SK-N-MC (cell line): ENCODE data around the gene BCAS3.

Source experiments
- DNase-seq: peaks from one replicate; pipeline ENCODE4 v3.0.0-alpha.2; 2011; ENCODE audit warnings: low read depth, low spot score
- H3K27ac ChIP-seq: fragments of 200-600 bp; sonication (generic); 2 replicates; pipeline ENCODE4 v1.5.1; 2016; ENCODE audit warnings: mixed run types
- H3K36me3 ChIP-seq: fragments of 200-600 bp; sonication (generic); 2 replicates; pipeline ENCODE4 v1.6.1; 2017; ENCODE audit warnings: antibody characterized with exemption, low read length, mixed read lengths; ENCODE audit not compliant: insufficient read depth
- H3K4me3 ChIP-seq: fragments of 200-600 bp; sonication (generic); 2 replicates; pipeline ENCODE4 v1.5.1; 2016
- H3K9ac ChIP-seq: fragments of 200-600 bp; sonication (generic); 2 replicates; pipeline ENCODE4 v1.8.0; 2017; ENCODE audit warnings: mixed run types, mixed read lengths; ENCODE audit not compliant: insufficient read length
- H3K9me3 ChIP-seq: fragments of 200-600 bp; sonication (generic); 2 replicates; pipeline ENCODE4 v1.6.1; 2017; ENCODE audit warnings: low read depth, mild to moderate bottlenecking, antibody characterized with exemption, low read length, moderate library complexity, mixed read lengths
- EZH2 ChIP-seq: fragments of 200-600 bp; sonication (generic); IDR thresholded peaks from one replicate; pipeline ENCODE4 v1.6.1; 2017; ENCODE audit warnings: antibody characterized with exemption
- FOXP2 ChIP-seq: optimal IDR thresholded peaks from 2 replicates; pipeline ENCODE3; 2011; ENCODE audit warnings: mild to moderate bottlenecking, moderate library complexity; ENCODE audit not compliant: insufficient read depth; ENCODE audit errors: extremely low read length, control extremely low read depth
- POLR2AphosphoS5 ChIP-seq: IDR thresholded peaks from 2 replicates; pipeline ENCODE4 v1.6.1; 2012; ENCODE audit warnings: mild to moderate bottlenecking, low read depth, low read length, borderline replicate concordance

The BCAS3 gene

DNA sequence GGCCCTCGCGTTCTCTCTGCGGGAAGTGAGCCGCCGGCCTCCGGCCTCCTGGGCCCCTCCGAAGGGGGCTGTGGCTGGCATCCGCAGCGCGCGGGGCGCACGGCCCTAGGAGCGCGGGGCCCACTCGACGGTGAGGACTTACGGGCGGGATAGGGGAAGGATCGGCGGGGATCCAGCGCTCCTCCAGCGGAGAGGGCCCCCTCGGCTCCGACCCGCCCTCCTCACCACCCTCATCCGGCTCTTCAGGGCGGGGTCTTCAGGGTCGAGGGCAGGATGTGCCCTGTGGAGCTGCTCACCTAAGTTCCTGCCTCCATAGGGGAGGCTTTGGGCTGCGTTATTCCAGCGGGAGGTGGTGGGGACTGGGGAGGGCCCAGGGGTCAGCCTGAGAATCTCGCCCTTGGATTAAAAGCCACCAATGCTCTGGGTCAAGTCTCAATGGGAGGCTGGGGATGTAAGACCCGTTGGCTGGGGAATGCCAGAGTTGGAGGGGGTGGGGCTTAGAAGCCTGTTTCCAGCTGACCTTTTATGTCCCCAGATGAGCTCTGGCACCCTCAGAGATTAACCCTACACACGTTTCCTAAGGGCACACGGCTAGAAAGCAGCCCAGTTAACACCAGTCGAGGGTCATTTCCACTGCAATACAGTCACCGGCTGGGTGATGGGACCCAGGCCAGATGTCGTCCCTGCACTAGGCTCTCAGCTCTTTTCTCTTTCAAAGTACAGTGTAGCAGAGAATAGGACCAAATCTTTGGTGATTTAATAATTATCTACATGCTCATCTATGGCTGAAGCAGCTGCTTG, 735.4 kb downstream of the BCAS3 start:
- TF ChIP-seq FOXP2 (no peak), EZH2 (no peak), POLR2AphosphoS5 (no peak)
- H3K27ac ChIP-seq: no peak overlapping the region
- H3K36me3 ChIP-seq: no peaks in the 10 kb centered on the region
- no peak for DNase-seq
- no peaks in the 10 kb centered on the region for H3K9me3 ChIP-seq
- H3K9ac ChIP-seq: peak overlapping the region; percentile 67
- H3K4me3 ChIP-seq: peak overlapping the region; percentile 88

DNA sequence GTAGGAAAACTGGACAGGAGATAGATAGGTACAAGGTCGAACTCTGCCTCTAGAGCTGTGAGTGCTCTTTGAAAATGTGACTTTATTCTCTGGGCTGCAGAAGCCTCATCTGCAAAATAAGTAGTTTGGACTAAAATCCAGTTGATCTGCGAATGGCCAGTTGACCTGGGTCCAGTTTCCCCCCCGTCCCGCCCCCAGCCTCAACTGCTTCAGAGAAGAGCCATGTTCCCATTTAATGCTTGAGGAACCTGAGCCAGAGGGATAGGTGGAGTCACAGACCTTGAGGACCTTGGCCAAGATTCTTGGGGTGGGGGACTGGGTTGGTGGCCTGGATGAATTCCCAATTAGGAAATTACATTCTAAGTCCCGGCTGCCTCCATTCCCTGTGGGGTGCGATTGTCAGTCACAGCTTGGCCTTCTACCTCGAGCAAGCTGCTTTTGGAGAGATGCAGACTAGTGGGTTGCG, 736.0 kb downstream of the BCAS3 start:
- no peak for DNase-seq
- Histone ChIP-seq H3K9me3 (no peaks in the 10 kb centered on the region), H3K9ac (no peak overlapping the region), H3K27ac (no peak overlapping the region), H3K36me3 (no peaks in the 10 kb centered on the region), H3K4me3 (no peak overlapping the region)
- TF ChIP-seq POLR2AphosphoS5 (no peak), FOXP2 (no peak), EZH2 (no peak)

DNA sequence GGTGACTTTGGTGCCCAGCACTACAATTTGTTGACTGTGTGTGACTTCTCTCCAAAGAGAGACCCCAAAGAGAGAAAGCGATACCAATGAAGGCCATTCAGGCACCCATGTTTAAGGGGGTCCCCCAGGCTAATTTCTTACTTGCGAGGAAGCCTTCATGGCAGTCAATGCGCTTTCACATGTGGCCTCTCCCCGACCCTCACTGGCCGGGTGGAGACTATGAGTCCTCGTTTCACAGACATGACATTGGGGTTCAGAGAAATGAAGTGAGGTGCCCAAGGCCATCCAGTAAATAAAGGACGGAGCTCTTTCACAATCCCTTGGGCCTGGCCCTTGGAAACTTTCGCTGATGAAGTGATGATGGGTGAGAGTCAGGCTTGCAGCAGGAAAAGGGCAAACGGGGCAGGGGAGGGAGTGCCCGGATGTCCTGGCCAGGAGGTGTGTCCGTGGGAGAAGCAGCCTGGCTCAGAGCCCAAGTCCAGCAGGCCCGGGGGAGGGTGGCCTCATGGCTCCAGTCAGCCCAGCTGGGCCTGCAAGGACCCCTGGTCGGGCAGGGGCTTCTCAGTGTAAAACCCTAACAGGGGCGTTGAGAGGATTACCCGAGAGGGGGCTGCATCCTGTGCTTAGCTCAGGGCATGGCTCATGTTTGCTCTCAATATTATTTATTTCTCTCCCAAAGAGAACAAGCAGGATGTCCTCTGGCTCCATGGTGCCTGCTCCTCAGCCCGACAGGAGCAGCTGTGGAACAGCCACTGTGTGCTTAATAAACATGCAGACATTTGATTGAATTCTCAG, 736.7 kb downstream of the BCAS3 start:
- DNase-seq: no peak

DNA sequence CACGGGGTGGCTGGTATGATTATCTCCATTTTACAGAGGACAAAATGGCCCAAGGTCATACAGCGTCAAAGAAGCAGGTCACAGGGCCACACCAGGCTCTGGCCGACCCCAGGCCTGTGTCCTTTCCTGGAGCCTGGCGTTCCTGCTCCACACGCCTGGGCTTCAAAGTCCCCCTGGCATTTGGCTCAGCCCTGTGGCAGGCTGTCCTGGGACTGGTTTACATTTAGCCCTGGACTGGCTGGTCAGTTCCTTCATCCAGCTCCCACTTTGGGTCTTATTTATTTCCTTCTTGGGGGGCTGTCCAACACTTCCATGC, 737.2 kb downstream of the BCAS3 start:
- no peak overlapping the region for H3K4me3 ChIP-seq
- H3K36me3 ChIP-seq: no peaks in the 10 kb centered on the region
- TF ChIP-seq FOXP2 (no peak), EZH2 (no peak), POLR2AphosphoS5 (no peak)
- H3K9me3 ChIP-seq: no peaks in the 10 kb centered on the region
- DNase-seq: no peak
- no peak overlapping the region for H3K9ac ChIP-seq
- H3K27ac ChIP-seq: no peak overlapping the region

More for the DNA sequence above, 736.7 kb downstream of the BCAS3 start:
- Histone ChIP-seq H3K4me3 (no peak overlapping the region), H3K27ac (no peak overlapping the region), H3K9ac (no peak overlapping the region), H3K9me3 (no peaks in the 10 kb centered on the region), H3K36me3 (no peaks in the 10 kb centered on the region)
- no peak for TF ChIP-seq POLR2AphosphoS5
- TF ChIP-seq FOXP2: no peak
- no peak for TF ChIP-seq EZH2

DNA sequence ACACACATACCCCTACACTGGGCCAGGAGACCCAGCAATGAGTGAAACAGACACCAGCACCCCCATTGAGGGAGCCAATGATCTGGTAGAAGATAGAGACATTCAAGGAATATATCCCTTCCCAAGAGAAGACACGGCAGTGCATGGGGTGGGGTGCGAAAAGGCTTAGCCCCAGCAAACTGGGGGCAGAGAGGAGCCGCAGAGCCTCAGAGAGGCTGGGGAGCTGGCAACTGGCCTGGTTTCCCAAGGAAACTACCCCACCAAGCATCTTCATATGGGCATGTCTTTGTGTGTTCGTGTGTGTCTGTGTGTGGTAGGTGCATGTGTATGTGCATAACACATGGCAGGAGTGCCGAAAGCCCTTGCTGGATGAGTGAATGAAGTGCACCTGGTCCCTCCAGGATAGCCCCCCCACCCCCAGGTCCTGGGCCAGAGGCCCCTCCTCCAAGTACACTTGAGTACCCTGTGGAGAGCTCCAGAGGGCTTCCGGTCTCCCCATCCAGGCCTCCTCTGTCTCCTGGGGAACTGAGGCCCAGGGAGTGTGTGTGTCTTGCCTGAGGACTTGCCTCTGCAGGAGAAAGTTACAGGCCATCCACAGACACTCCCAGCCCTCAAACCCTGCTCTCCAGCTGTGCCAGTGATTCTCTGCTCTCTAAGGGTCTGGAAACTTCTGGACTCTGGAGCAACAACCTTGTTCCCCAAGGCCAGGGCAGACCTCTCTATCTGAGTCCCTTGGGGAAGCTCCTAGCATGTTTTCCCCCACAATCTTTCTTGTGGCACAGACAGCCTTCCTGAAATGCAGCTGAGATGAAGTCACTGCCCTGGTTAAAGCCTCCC, 737.9 kb downstream of the BCAS3 start:
- TF ChIP-seq EZH2 (no peak), FOXP2 (no peak), POLR2AphosphoS5 (no peak)
- Histone ChIP-seq H3K36me3 (no peaks in the 10 kb centered on the region), H3K27ac (no peak overlapping the region), H3K4me3 (no peak overlapping the region), H3K9ac (no peak overlapping the region), H3K9me3 (no peaks in the 10 kb centered on the region)
- DNase-seq: no peak

DNA sequence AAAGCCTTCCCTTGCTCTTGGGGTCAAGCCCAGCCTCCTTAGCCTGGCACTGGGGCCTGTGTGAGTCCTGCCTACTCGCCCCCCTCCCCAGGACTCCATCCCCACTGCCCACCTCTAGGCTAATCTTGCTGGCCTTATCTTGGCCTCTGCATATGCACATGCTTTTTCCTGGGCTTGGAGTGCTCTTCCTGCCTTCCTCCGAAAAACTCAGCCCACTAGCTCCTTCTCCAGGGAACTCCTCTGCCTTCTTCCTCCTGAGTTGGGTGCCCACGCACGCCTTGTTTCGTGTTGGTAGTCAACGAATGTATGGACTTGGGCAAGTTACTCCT, 738.5 kb downstream of the BCAS3 start:
- H3K27ac ChIP-seq: no peak overlapping the region

DNA sequence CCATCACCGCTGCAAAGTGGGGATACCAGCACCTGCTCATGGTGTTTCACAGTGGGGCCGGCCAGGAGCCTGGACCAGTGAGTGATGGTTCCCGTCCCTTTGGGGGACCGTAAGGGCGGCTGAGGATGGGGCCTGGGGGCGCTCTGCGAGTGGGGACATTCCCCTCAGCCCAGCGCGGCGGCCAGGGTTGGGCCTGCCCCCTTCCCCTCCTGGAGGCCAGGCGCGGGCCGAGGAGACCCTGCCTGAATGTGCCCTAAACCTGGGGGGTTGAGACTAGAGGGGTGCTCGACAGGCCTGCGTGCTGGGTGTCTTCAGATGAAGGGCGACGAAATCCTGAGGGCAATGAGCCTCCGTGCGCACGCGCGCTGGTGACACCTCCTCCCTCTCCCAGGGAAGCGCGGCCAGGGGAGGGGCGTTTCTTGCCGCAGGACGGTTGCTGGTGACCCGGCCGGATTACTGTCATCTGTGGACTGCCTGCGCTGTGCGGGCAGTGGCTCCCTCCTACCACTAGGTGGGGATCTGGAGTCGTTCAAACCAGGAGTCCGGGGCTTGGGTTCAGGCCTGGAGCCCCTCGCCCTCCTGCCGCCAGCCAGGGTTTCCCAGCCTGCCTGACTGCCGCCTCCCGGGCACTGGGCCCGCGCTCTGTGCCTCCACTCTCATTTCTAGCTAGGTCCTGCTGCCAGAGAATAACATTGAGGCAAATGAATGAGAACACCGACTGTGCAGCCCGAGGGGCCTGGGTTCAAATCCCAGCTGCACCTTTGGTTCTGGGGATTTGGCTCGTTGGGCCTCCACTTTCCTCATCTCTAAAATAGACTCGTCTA, 739.1 kb downstream of the BCAS3 start:
- Histone ChIP-seq H3K36me3 (no peaks in the 10 kb centered on the region), H3K27ac (no peak overlapping the region), H3K4me3 (no peak overlapping the region), H3K9me3 (no peaks in the 10 kb centered on the region), H3K9ac (no peak overlapping the region)
- TF ChIP-seq FOXP2 (no peak), EZH2 (no peak), POLR2AphosphoS5 (no peak)
- DNase-seq: no peak

More for the DNA sequence above, 738.5 kb downstream of the BCAS3 start:
- TF ChIP-seq POLR2AphosphoS5 (no peak), EZH2 (no peak), FOXP2 (no peak)
- H3K9me3 ChIP-seq: no peaks in the 10 kb centered on the region
- H3K9ac ChIP-seq: no peak overlapping the region
- H3K4me3 ChIP-seq: no peak overlapping the region
- no peaks in the 10 kb centered on the region for H3K36me3 ChIP-seq
- no peak for DNase-seq

DNA sequence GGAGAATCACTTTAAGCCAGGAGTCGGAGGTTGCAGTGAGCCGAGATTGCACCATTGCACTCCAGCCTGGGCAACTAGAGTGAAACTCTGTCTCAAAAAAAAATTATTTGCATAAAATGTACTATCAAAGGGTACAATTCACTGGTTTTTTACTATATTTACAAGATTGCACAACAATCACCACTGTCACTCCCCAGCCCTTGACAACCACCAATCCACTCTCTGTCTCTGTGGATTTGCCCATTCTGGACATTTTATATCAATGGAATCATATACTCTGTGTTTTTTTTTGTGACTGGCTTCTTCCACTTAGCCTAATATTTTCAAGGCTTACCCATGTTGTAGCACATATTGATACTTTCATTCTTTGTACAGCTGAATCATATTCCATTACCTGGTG, 740.8 kb downstream of the BCAS3 start:
- DNase-seq: no peak
- TF ChIP-seq POLR2AphosphoS5 (no peak), EZH2 (no peak), FOXP2 (no peak)
- Histone ChIP-seq H3K4me3 (no peak overlapping the region), H3K36me3 (no peaks in the 10 kb centered on the region), H3K9me3 (no peaks in the 10 kb centered on the region), H3K27ac (no peak overlapping the region), H3K9ac (no peak overlapping the region)
